HFF-Myc (cell line): Measurements from ENCODE around the gene TMEM151A.
A peak's percentile ranks its signal among the peaks of the same experiment; 100 is the strongest.

ENCODE experiments used
- DNase-seq: peaks from one replicate; pipeline ENCODE4 v3.0.0-alpha.2; 2011; ENCODE audit warnings: low read depth; ENCODE audit errors: extremely low read depth
- H3K4me3 ChIP-seq: replicated peaks from 2 replicates; pipeline ENCODE4 v1.5.1; 2011; ENCODE audit warnings: low read depth, mild to moderate bottlenecking, control low read depth, low read length
- CTCF ChIP-seq: IDR thresholded peaks from 2 replicates; pipeline ENCODE4 v1.5.1; 2012; ENCODE audit warnings: mild to moderate bottlenecking, low read depth, low read length, control low read depth; ENCODE audit errors: missing control alignments

TMEM151A gene

GRCh38 chr11:66283461-66284105, 8.1 kb upstream of the TMEM151A start:
- DNase-seq: no peak
- no peak for TF ChIP-seq CTCF
- H3K4me3 ChIP-seq: no peak overlapping the region

- no peak for TF ChIP-seq CTCF
- H3K4me3 ChIP-seq: no peak overlapping the region
- DNase-seq: no peak
Observed at GRCh38 chr11:66284526-66285078, 7.1 kb upstream of the TMEM151A start.

- no peak for TF ChIP-seq CTCF
- no peak overlapping the region for H3K4me3 ChIP-seq
- DNase-seq: no peak
Observed at GRCh38 chr11:66285250-66285947, 6.3 kb upstream of the TMEM151A start.

- TF ChIP-seq CTCF: no peak
- H3K4me3 ChIP-seq: no peak overlapping the region
- DNase-seq: no peak
Observed at GRCh38 chr11:66286699-66287098, 5.0 kb upstream of the TMEM151A start.

- no peak for DNase-seq
- TF ChIP-seq CTCF: no peak
- peak overlapping the region; percentile 84 for H3K4me3 ChIP-seq
Observed at GRCh38 chr11:66287211-66287888, 4.3 kb upstream of the TMEM151A start.

GRCh38 chr11:66287889-66288670, 3.6 kb upstream of the TMEM151A start:
- no peak for TF ChIP-seq CTCF
- peak overlapping the region; percentile 84 for H3K4me3 ChIP-seq
- DNase-seq: no peak
